ENCODE data around the gene SMLR1. TPM values are rescaled to one million over a fixed set of nuclear protein-coding genes. Genes with fewer than 3 reads are reported as not detected.

SMLR1 gene
- total RNA-seq, 3 donors from 2014 or later (not counting 1 experiment from before 2014, with no cell fraction given), result not detected

DNA sequence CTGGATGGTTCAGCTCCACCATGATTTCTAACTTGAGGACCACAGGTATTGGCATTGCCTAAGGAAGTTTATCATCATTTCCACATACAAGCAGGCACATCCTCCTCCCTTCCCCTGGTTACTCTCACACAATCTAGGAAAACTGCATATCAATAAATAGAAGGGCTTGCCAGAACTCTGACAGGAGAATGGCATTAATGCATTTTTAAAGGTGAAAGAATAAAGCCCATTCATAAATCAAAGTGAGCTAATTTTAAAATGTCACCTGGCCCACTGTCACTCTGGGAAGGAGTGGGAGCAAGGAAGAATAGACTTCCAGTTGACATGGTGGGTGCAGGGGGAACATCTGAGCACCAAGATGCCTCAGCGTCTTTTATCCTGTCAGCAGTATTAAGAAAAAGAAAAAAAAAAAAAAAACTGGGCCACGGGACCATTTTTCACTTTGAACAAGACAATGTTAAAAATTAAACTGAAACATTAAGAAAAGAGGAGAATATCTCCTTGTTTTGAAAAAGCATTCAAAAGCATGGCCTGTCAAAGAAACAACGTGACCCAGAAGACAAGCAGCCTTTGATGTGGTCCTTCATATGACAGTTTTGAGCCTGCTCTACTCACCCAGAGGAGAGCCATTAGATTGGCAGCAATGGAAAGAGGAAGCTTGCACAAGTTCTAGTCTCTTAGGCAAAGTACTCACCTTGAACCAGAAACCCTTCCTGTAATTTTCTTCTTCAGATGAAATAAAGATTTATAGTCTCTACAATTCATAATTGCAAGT, 39.3 kb upstream of the SMLR1 start:
- Histone ChIP-seq H3K4me1 (ENCODE audit: control insufficient read depth, insufficient read depth, low read length) (no peaks in the 10 kb centered on the region), H3K9me3 (ENCODE audit: control insufficient read depth, insufficient read depth, low read length) (no peaks in the 10 kb centered on the region), H3K36me3 (ENCODE audit: control insufficient read depth, insufficient read depth, low read length) (no peaks in the 10 kb centered on the region), H3K27me3 (ENCODE audit: control insufficient read depth, insufficient read depth, low read length) (no peaks in the 10 kb centered on the region), H3K4me3 (ENCODE audit: low read length) (no peak overlapping the region), H3K27ac (ENCODE audit: low read length) (no peak overlapping the region)
- intact Hi-C loops (cut with micrococcal nuclease), result no loop called here
- TF ChIP-seq, protein P1, sequence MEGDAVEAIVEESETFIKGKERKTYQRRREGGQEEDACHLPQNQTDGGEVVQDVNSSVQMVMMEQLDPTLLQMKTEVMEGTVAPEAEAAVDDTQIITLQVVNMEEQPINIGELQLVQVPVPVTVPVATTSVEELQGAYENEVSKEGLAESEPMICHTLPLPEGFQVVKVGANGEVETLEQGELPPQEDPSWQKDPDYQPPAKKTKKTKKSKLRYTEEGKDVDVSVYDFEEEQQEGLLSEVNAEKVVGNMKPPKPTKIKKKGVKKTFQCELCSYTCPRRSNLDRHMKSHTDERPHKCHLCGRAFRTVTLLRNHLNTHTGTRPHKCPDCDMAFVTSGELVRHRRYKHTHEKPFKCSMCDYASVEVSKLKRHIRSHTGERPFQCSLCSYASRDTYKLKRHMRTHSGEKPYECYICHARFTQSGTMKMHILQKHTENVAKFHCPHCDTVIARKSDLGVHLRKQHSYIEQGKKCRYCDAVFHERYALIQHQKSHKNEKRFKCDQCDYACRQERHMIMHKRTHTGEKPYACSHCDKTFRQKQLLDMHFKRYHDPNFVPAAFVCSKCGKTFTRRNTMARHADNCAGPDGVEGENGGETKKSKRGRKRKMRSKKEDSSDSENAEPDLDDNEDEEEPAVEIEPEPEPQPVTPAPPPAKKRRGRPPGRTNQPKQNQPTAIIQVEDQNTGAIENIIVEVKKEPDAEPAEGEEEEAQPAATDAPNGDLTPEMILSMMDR (IDR thresholded peaks at IDR 0.05), result no peak
- no peak overlapping the region for H3K4me3 Mint-ChIP-seq
- no peak overlapping the region for H3K27ac Mint-ChIP-seq
- 30% methylated on average over 3 of the region's 3 CpGs for WGBS (ENCODE audit: insufficient coverage)
- no peak for DNase-seq
- no peaks in the 10 kb centered on the region for H3K4me1 Mint-ChIP-seq
- peaks cover 0 to 3% of the 10 kb centered on the region in 2 donors for H3K27me3 Mint-ChIP-seq (ENCODE audit: low read depth in 2 of 2)
- no peak for ATAC-seq
- H3K36me3 Mint-ChIP-seq, result no peaks in the 10 kb centered on the region
- H3K9me3 Mint-ChIP-seq, result no peaks in the 10 kb centered on the region

DNA sequence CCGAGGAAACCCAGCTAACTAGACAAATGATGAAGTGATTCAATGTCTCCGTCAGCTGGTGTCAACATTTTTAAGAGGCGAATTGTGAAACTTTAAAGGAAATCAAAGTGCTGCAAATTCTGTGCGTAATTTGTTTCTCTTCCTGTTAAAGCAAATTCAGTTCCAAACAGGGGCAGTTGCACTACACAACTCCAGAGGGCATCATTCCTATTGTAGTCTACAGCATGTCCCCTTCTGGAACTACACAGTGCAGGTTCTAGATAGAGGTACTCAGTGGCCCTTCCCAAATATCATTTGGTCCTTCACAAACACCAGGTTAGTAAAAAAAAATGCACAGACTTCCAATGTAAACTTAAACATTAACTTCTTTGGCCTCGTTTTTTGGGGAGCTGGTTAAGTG, 38.3 kb upstream of the SMLR1 start:
- Histone ChIP-seq H3K4me3 (ENCODE audit: low read length) (no peak overlapping the region), H3K27ac (ENCODE audit: low read length) (no peak overlapping the region), H3K4me1 (ENCODE audit: control insufficient read depth, insufficient read depth, low read length) (no peaks in the 10 kb centered on the region), H3K9me3 (ENCODE audit: control insufficient read depth, insufficient read depth, low read length) (no peaks in the 10 kb centered on the region), H3K36me3 (ENCODE audit: control insufficient read depth, insufficient read depth, low read length) (no peaks in the 10 kb centered on the region), H3K27me3 (ENCODE audit: control insufficient read depth, insufficient read depth, low read length) (no peaks in the 10 kb centered on the region)
- WGBS (ENCODE audit: insufficient coverage), result 87% methylated on average over 5 of the region's 5 CpGs
- TF ChIP-seq, protein P1 (IDR thresholded peaks at IDR 0.05), result no peak
- Mint-ChIP-seq H3K4me3 (no peak overlapping the region), H3K9me3 (no peaks in the 10 kb centered on the region), H3K36me3 (no peaks in the 10 kb centered on the region), H3K27ac (no peak overlapping the region), H3K27me3 (ENCODE audit: low read depth in 2 of 2) (peaks cover 0 to 3% of the 10 kb centered on the region in 2 donors), H3K4me1 (no peaks in the 10 kb centered on the region)
- no peak for DNase-seq
- no peak for ATAC-seq
- intact Hi-C loops (cut with micrococcal nuclease), result no loop called here

DNA sequence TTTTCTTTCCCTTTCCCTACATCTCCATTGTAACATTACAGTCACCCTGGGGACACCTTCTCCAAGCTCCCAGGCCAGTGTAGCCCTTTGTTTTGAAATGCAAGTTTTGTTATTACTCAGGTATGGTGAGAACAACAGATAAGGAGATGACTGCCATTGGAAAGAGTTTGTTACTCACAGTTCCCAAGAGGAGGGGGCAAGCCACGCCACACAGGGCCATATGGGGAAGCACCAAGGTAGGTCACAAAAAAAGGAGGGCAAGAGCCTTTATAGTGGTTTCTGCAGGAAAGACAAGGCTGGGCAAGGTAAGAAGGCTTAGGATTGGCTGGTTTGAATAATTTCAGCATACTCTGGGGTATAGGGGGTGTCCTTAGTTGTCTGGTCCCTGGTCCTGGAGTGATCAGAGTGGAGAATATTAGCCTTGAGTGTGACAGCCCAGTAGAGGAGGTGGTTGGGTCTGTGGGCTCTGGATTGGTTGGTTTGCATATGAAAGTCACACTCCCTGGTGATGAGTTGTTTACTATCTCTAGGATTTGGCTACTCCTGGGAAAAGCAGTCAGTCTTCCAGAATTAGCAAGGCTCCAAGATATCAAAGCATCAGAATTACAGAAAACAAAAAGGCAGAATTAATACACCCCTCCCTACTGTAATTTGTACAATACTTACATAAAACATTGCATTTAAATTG, 33.1 kb upstream of the SMLR1 start:
- ATAC-seq (no peak), DNase-seq (no peak)
- Mint-ChIP-seq H3K4me3 (no peak overlapping the region), H3K27ac (no peak overlapping the region), H3K4me1 (no peaks in the 10 kb centered on the region), H3K9me3 (no peaks in the 10 kb centered on the region), H3K36me3 (no peaks in the 10 kb centered on the region), H3K27me3 (ENCODE audit: low read depth in 2 of 2) (peaks cover 0 to 2% of the 10 kb centered on the region in 2 donors)
- intact Hi-C loops (cut with micrococcal nuclease), result no loop called here
- Histone ChIP-seq H3K36me3 (ENCODE audit: control insufficient read depth, insufficient read depth, low read length) (no peaks in the 10 kb centered on the region), H3K4me3 (ENCODE audit: low read length) (no peak overlapping the region), H3K27ac (ENCODE audit: low read length) (no peak overlapping the region), H3K9me3 (ENCODE audit: control insufficient read depth, insufficient read depth, low read length) (no peaks in the 10 kb centered on the region), H3K4me1 (ENCODE audit: control insufficient read depth, insufficient read depth, low read length) (no peaks in the 10 kb centered on the region), H3K27me3 (ENCODE audit: control insufficient read depth, insufficient read depth, low read length) (no peaks in the 10 kb centered on the region)
- TF ChIP-seq, protein P1 (IDR thresholded peaks at IDR 0.05), result no peak
- 75% methylated on average over 1 of the region's 1 CpG for WGBS (ENCODE audit: insufficient coverage)

All from natural killer cell (primary cell).